Suprapubic skin (tissue), 4 donors: ENCODE results near the gene APOH. TPM values are rescaled to one million over a fixed set of nuclear protein-coding genes. Genes with fewer than 3 reads are reported as not detected.
A peak's percentile ranks its signal among the peaks of the same experiment; 100 is the strongest.

ENCODE experiments used
- DNase-seq, 2 donors: peaks; one replicate each; pipeline ENCODE4 v3.0.0-alpha.2; 2019; ENCODE audit warnings: low spot score in 2 of 2
- H3K27ac ChIP-seq: fragments of 200-600 bp; sonication (generic); one replicate; pipeline ENCODE4 v1.5.1; 2019
- H3K27me3 ChIP-seq: fragments of 200-600 bp; sonication (generic); one replicate; pipeline ENCODE4 v1.5.1; 2019
- H3K36me3 ChIP-seq: fragments of 200-600 bp; sonication (generic); one replicate; pipeline ENCODE4 v1.5.1; 2019
- H3K4me1 ChIP-seq: fragments of 200-600 bp; sonication (generic); one replicate; pipeline ENCODE4 v1.5.1; 2019
- H3K4me3 ChIP-seq: fragments of 200-600 bp; sonication (generic); one replicate; pipeline ENCODE4 v1.5.1; 2019; ENCODE audit warnings: mild to moderate bottlenecking
- H3K9me3 ChIP-seq: fragments of 200-600 bp; sonication (generic); one replicate; pipeline ENCODE4 v1.5.1; 2019
- EP300 ChIP-seq: sonication (generic); formaldehyde crosslinking; IDR thresholded peaks from one replicate; pipeline ENCODE4 v1.6.1; 2017; ENCODE audit warnings: antibody characterized with exemption
- POLR2A ChIP-seq, 2 donors: fragments of 450-650 bp; IDR thresholded peaks; one replicate each; pipeline ENCODE4 v1.6.1; 2017; ENCODE audit warnings: antibody characterized with exemption in 2 of 2, mild to moderate bottlenecking in 2 of 2, moderate library complexity in 2 of 2
- POLR2AphosphoS5 ChIP-seq, 3 donors: sonication (generic); formaldehyde crosslinking; IDR thresholded peaks; one replicate each; pipeline ENCODE4 v1.6.1; 2017; ENCODE audit warnings: antibody characterized with exemption in 3 of 3
- WGBS: methylation state at CpG from one replicate; pipeline ENCODE4 v1.1.5; 2018; 5-methylcytosine and 5-hydroxymethylcytosine counted together
- total RNA-seq, 4 donors: library from RNA; depleted of rRNA; stranded (reverse); fragments of >200 nt; gene quantifications; one replicate each; pipeline ENCODE4 v1.1.0, GENCODE V29; 2016
- TF ChIP-seq, protein P1 (sequence below), 2 donors: fragments of 200-600 bp in 1 of 2; fragments of 450-650 bp in 1 of 2; sonication (generic) in 1 of 2; IDR thresholded peaks; one replicate each; pipeline ENCODE4 v1.5.1; 2016 to 2019; ENCODE audit warnings: antibody characterized with exemption in 2 of 2, mild to moderate bottlenecking in 1 of 2, moderate library complexity in 1 of 2

The APOH gene
- total RNA-seq, 4 donors from 2014 or later, result 6.1 TPM; not detected in 3

- no peaks in the 10 kb centered on the region for H3K36me3 ChIP-seq
- TF ChIP-seq POLR2AphosphoS5 (IDR thresholded peaks at IDR 0.05) (no peak), POLR2A (IDR thresholded peaks at IDR 0.05) (no peak), EP300 (no peak)
- TF ChIP-seq, protein P1, sequence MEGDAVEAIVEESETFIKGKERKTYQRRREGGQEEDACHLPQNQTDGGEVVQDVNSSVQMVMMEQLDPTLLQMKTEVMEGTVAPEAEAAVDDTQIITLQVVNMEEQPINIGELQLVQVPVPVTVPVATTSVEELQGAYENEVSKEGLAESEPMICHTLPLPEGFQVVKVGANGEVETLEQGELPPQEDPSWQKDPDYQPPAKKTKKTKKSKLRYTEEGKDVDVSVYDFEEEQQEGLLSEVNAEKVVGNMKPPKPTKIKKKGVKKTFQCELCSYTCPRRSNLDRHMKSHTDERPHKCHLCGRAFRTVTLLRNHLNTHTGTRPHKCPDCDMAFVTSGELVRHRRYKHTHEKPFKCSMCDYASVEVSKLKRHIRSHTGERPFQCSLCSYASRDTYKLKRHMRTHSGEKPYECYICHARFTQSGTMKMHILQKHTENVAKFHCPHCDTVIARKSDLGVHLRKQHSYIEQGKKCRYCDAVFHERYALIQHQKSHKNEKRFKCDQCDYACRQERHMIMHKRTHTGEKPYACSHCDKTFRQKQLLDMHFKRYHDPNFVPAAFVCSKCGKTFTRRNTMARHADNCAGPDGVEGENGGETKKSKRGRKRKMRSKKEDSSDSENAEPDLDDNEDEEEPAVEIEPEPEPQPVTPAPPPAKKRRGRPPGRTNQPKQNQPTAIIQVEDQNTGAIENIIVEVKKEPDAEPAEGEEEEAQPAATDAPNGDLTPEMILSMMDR (IDR thresholded peaks at IDR 0.05), result no peak
- peak within 1 kb of the TSS; percentile 84 for H3K4me3 ChIP-seq
- H3K27ac ChIP-seq, result peak within 1 kb of the TSS; percentile 82
- no peaks in the 10 kb centered on the region for H3K9me3 ChIP-seq
- H3K27me3 ChIP-seq, result no peaks in the 10 kb centered on the region
- peak; percentile 78 to 81 for DNase-seq
- H3K4me1 ChIP-seq, result peaks cover 25% of the 10 kb centered on the region
- WGBS, result 0% methylated on average over 4 of the region's 83 CpGs
These were observed 37.4 kb downstream of the APOH start, which contains the start of gene CEP112 for GRCh38 chr17:66191593-66192377. Gene CEP112 (minus strand): TSS chr17:66192133.

DNA sequence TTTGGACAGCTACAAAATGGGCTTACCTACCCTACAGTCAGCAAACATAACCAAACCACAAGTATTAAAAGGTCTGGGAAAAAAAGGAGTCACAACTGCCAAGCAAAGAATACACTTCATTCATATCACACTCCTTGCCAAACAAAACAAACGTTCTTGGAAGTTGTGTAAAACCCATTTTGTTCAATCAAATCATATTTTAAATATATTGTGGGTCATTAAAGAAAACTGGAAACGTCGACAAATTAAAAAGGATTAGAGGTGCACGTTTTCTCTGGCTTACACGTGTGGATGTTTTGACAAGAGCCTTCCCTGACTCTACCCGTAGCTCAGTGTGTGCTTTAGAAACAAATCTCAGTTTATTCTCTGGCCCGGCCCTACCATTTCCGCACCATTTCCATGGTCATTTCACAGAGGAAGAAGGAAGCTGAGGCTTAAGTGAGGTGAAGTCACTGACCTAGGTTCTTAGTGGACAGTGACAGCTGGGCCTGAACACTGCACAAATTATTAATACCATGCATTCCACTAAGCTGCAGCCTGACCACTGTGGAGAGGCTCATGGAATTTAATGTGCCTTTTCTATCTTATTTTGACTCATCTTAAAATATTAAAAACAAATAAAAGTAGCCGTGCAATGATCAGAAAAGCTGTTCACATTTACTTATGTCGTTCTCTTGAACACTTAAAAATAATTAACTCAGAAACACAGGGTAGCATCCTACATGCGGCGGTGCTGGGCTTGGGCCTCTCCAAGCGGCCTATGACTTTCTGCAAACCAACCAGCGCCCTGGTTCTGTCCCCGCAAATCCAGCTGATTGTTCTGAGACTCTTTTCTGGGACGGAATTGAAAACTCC, 38.2 kb downstream of the APOH start:
- TF ChIP-seq EP300 (no peak), POLR2AphosphoS5 (IDR thresholded peaks at IDR 0.05) (no peak)
- TF ChIP-seq, protein P1 (IDR thresholded peaks at IDR 0.05), result no peak
- Histone ChIP-seq H3K36me3 (no peaks in the 10 kb centered on the region), H3K27ac (peak overlapping the region; percentile 82), H3K4me1 (peaks cover 25% of the 10 kb centered on the region), H3K4me3 (peak overlapping the region; percentile 84), H3K27me3 (no peaks in the 10 kb centered on the region), H3K9me3 (no peaks in the 10 kb centered on the region)
- WGBS, result 38% methylated on average over 14 of the region's 16 CpGs
- DNase-seq, result no peak

- Histone ChIP-seq H3K4me3 (no peak overlapping the region), H3K9me3 (no peaks in the 10 kb centered on the region), H3K36me3 (no peaks in the 10 kb centered on the region), H3K27ac (no peak overlapping the region), H3K4me1 (peaks cover 24% of the 10 kb centered on the region), H3K27me3 (no peaks in the 10 kb centered on the region)
- TF ChIP-seq, protein P1 (IDR thresholded peaks at IDR 0.05), result no peak
- no peak for TF ChIP-seq POLR2AphosphoS5 (IDR thresholded peaks at IDR 0.05)
- no peak for TF ChIP-seq EP300
- no peak for TF ChIP-seq POLR2A (IDR thresholded peaks at IDR 0.05)
- DNase-seq, result no peak
- WGBS, result 93% methylated on average over 2 of the region's 2 CpGs
These were observed 41.5 kb downstream of the APOH start for GRCh38 chr17:66187718-66188117.

DNA sequence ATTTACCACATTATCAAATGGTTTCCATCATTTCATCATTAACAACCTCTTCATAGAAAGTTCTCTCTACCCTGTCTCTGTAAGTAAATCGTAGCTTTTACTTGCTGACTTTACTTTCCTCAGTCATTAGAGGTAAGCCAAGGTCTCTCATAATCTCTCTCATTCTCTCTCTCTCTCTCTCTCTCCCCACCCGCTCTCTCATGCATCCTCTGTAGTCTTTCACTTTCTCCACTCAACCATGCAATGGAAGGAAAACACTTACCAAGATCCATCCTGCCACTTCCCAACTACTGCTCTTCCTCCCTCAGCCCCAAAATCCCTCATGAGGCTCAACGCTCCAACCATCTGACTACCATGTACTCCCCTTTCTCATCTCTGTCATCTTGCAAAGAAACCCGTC, 43.4 kb downstream of the APOH start:
- no peaks in the 10 kb centered on the region for H3K27me3 ChIP-seq
- DNase-seq, result no peak
- H3K27ac ChIP-seq, result no peak overlapping the region
- H3K9me3 ChIP-seq, result no peaks in the 10 kb centered on the region
- no peak overlapping the region for H3K4me3 ChIP-seq
- peaks cover 11% of the 10 kb centered on the region for H3K4me1 ChIP-seq
- peaks cover 16% of the 10 kb centered on the region for H3K36me3 ChIP-seq
- WGBS, result 96% methylated on average over 4 of the region's 4 CpGs
- TF ChIP-seq, protein P1 (IDR thresholded peaks at IDR 0.05), result no peak
- TF ChIP-seq EP300 (no peak), POLR2AphosphoS5 (IDR thresholded peaks at IDR 0.05) (no peak), POLR2A (IDR thresholded peaks at IDR 0.05) (no peak)

DNA sequence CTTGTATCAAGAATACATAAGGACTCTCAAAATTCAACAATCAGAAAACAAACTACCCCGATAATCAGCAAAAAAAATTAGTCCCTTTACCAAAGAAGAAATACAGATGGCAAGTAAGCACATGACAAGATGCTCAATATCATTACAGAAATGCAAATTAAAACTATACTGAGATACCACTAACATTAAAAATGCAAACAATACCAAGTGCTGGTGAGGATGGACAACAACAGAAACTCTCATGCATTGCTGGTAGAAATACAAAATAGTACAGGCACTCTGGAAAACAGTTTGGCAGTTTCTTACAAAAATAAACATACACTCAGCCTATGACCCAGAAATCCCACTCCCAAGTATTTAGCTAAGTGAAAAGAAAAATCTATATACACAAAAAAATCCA, 44.8 kb downstream of the APOH start:
- TF ChIP-seq POLR2A (IDR thresholded peaks at IDR 0.05) (no peak), EP300 (no peak), POLR2AphosphoS5 (IDR thresholded peaks at IDR 0.05) (no peak)
- TF ChIP-seq, protein P1 (IDR thresholded peaks at IDR 0.05), result no peak
- 100% methylated on average over 1 of the region's 1 CpG for WGBS

More for the DNA sequence above, 44.8 kb downstream of the APOH start:
- Histone ChIP-seq H3K4me1 (no peaks in the 10 kb centered on the region), H3K4me3 (no peak overlapping the region), H3K27me3 (no peaks in the 10 kb centered on the region), H3K27ac (no peak overlapping the region), H3K36me3 (peaks cover 16% of the 10 kb centered on the region), H3K9me3 (no peaks in the 10 kb centered on the region)
- no peak for DNase-seq
